GM19099 (cell line): Measurements from ENCODE around the gene STK11IP.

Experiments
- POLR2A ChIP-seq: IDR thresholded peaks from 3 replicates; pipeline ENCODE4 v1.6.1; 2011; ENCODE audit warnings: low read depth; ENCODE audit not compliant: insufficient read length; ENCODE audit errors: extremely low read depth

STK11IP gene

DNA sequence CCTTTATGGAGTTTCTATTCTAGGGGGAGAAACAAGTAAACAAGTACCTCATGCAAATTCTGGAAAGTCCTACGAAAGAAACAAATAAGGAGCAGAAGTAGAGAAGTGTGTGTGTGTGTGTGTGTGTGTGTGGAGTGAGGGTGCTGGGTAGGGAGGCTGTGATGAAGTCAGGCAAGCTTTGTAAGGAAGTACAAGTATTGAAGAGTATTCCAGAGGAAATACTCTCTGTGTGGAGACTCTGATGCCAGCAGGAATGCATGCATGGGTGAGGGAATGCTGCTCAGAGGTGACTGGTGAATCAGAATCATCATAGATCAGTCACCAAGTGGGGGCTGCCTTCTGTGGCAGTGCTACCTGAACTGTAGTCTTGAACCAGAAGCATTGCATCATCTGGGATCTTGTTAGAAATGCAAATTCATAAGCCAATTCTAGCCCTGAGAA is 64.3 kb downstream of the STK11IP start:
- TF ChIP-seq POLR2A, result no peak

DNA sequence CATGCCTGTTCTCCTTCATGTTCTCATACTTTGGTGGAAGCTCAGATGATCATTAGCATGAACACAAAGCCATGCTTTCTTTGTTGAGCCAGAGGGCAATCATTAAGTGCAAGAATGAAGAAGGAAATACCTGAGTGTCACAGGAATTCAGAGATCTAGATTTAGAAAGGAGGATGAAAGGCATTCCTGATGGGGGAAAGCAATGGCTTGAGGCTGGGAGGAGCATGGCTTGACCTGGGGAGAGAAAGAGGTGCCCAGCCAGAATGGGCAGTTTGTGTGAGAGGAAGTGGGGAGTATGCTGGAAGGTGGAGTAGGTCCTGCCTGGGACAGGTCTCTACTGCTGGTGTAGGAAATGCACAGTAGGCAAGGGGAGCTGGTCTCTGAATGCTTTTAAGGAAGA is 64.9 kb downstream of the STK11IP start:
- no peak for TF ChIP-seq POLR2A

DNA sequence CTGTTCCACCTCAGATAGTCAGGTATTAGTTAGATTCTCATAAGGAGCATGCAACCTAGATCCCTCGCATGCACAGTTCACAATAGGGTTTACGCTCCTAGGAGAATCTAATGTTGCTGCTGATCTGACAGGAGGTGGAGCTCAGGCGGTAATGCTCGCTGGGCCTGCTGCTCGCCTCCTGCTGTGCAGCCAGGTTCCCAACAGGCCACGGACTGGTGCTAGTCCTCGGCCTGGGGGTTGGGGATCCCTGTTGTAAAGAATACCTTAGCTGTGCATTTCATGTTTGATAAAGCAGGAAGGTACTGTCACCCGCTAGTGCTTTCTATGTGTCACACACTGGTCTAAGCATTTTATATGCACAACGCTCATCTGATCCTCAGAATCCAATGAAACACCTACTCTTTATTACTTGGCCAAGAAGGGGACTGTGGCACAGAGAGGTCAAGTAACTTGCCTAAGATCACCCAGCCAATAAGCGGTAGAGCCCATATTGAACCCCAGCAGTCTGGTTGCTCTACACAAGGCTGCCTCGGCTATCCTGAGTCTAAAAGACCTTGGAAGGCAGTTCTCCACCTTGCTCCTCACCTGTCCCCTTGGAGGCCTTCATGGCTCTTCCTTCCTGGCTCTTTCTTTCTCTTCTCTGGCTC is 65.6 kb downstream of the STK11IP start:
- no peak for TF ChIP-seq POLR2A

DNA sequence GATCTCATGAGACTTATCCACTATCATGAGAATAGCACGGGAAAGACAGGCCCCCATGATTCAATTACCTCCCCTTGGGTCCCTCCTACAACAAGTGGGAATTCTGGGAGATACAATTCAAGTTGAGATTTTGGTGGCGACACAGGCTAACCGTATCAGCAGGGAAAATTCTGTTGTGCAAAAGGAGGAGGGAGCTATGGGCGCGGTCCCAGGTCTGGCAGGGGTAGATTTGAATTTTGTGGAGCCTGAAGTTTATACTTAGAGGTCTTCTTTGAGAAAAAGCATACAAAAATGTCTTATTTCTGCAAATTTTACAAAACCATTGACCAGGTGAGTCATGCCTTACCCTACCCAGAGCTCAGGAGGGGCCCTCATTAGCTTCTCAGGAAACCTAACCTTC is 66.4 kb downstream of the STK11IP start:
- TF ChIP-seq POLR2A, result no peak

DNA sequence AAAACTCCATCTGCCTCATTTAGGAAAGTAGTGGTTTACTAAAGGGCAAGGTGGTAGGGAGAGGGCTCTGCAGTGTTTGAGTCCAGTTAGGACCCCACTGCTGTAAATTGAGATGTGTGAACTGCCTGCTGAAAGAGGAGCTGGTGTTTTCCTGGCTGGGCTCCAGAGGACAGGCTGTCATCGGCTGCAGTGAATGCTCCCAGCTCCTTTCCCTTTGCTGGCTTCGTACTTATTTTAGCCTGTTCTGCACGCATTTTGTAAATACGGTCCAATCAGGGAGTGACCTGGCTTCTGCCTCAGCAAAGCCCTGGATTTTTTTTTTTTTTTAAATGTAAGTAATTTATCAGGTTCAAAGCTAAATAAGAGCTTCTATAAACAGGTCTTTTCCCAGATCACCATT is 67.3 kb downstream of the STK11IP start:
- no peak for TF ChIP-seq POLR2A

DNA sequence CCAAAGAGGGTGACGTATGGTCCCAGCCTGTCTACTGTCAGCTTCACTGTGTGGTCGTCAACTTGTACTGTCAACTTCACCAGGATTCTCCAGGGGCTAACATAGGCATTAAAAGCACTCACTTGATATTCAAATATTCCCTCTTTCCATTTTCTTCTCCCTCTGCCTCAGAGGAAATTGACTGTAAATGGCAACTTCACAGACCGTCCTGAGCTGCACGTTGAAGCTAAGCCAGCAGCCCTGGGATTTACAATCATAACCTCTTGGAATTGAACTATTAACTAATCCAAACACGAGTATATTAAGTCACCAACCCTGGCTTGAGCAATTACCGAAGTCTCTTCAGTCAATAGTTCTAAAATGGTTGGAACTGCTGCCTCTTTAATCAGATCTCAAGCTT is 68.3 kb downstream of the STK11IP start:
- TF ChIP-seq POLR2A, result no peak
